ENCODE measurements around the gene PACSIN1.

Gene PACSIN1

GRCh38 chr6:34565722-34566137 is 99.9 kb downstream of the PACSIN1 start:
- DNase-seq = no peak

DNA sequence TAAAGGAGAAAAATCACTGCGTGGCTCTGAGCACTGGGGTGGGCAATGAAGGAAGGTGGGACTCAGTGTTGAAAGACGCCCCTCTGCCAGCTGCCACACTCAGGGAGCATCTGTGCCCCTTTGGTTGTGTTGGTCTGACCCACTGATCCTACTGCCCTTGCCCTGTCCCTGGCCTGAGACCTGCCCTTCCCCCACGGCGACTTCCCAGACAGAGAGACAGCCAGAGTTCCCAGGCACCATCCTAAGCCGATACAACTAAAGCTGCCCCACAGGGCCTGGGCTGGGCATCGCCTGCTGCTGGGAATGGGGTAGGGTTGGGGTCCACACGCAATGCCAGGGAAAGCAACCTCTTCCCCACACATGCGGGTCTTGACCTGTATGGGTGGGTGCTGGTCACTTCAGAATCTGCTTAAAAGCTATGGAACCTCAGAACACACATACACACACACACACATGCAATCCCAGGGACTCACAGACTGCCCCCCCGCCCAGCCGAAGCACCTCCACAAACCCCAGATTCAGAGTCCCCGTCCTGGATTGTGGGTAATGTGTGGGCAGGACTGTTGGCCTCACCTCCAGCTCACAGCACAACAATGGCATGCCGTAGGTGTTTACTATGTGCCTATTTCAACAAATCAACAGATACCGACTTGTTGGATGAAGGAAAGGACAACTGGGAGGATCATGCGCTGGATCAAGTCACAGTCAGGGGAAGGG is 101.1 kb downstream of the PACSIN1 start:
- no peak for DNase-seq

GRCh38 chr6:34568341-34569201 is 102.7 kb downstream of the PACSIN1 start:
- DNase-seq = no peak

DNA sequence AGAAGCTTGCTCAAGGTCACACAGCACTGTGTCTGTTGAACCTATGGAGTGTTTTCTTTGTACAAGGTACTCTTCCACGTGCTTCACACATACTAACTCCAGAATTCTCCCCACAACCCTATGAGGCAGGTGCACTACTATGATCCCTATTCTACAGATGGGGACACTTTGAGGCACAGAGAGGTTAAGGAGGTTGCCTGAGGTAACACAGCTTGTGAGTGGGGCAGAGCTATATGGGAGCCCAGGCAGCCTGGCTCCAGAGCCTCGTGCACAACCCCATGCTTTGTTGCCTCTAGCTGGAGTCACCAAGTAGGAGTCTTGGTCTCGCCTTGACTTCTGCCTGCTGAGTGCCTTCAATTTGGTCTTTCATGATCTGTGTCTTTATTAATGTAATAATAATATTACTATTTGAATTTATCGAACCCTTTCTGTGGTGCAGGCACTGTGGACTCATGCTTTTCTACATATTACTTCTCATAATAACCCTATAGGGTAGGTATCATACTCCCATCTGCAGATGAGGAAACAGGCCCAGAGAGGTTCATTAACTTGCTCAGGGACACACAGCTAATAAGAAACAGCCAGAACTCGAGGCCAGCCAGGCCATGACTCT is 103.6 kb downstream of the PACSIN1 start:
- no peak for DNase-seq

DNA sequence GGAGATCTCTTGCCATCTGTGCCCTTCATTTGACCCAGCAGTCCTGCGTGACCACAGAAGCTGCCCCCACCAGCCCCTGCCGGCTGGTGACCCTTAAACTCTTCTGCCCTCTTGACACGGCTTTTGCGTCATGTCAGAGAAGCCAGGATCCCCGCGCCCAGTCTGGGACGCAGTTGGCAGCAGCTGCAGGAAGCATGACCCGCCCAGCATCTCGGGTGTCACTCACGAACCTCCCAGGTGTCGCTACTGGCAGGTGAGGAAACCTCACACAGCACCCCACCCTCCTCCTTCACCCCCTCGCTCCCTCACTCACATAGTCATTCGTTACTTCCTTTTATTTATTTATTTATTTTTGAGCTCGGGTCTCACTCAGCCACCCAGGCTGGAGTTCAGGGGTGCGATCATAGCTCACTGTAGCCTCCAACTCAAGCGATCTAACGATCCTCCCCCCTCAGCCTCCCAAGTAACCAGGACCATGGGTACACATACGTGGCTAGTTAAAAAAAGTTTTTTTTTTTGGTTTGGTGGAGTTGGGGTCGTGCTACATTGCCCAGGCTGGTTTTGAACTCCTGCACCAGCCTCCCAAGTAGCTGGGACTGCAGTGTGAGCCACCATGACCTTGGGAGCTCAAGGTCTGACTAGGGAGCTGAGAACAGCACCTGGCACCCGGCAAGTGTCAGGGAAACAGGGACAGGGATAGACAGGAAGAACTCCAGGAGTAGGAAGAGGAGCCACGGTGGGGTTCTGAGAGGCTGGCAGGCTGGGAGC is 104.4 kb downstream of the PACSIN1 start:
- no peak for DNase-seq

- DNase-seq = no peak
Observed at GRCh38 chr6:34571388-34571787, 105.5 kb downstream of the PACSIN1 start.

DNA sequence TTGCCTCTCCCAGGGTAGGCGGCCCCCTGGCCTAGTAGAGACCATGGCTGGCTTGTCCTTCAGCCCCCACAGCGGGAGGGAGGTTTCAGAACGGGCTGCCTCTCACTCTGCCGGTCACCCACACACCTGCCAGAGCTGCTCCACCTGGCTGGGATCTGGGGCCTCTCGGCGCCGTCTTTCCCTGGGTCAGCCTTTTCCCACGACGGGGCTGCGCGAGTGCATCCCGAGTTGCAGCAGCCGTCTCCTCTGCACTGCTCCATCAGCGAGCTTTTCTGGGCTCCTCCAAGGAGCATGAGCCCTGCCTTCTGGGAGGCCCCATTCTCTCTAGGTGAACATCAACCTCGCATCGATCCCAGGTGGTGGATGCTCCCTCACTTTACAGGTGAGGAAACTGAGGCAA is 106.1 kb downstream of the PACSIN1 start:
- DNase-seq = no peak

GRCh38 chr6:34572585-34572984 is 106.7 kb downstream of the PACSIN1 start:
- no peak for DNase-seq

DNA sequence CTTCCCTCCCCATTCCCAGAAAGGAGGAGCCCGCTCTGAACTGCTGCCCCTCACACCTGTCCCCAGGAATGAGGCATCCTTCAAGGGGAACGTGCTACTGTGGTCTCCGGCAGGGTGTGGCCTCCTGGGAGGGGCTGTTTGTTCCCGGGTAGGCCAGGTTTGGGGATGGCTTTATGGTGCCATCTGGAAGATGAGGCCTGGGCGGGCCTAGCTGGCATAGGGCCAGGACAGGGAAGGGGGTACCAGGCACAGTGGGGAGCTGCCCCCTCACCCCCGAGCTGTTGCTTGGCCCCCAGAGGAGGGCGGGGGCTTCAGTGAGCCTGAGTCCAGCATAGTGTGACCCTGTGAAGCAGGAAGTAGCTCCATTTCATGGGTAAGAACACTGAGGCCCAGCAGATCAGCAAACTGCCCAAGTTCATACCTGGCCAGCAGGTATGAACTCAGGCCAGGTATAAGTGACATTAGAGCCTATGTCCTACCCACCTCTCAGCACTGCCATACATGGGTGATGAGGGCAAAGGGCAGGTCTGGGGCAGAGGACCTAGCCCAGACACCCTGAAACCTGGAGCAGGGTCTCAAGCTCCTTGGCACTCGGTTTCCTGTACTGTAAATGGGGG is 107.8 kb downstream of the PACSIN1 start:
- no peak for DNase-seq

DNA sequence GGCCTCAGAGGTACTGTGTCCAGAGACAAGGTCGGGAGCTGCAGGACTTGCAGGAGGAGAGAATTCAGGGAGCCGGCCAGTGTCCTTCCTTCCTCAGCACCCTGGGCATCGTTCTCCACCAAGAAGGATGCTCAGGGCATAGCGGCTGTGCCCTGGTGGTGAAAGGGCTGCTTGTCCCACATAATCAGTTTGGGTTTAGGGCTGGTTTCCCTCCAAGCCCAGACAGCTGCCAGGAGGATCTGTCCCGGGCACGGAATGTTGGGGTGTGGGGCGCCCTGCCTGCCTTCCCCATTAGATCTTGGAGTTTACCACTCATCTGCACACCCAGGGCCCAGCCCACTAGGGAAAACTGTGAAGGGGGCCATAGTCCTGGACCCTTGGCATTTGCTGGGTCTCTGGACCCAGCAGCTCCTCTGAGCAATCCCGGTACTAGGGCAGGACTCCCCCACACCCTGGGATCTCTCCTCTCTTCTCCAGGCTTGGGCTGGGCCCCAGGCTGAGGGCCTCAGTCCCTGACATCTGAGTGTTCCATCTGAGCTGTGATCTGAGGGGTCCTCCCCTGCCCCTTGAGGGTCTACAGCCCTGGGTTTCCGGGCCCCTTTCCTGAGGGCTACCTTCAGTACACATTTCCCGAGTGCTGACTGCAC is 108.9 kb downstream of the PACSIN1 start:
- DNase-seq = no peak

DNA sequence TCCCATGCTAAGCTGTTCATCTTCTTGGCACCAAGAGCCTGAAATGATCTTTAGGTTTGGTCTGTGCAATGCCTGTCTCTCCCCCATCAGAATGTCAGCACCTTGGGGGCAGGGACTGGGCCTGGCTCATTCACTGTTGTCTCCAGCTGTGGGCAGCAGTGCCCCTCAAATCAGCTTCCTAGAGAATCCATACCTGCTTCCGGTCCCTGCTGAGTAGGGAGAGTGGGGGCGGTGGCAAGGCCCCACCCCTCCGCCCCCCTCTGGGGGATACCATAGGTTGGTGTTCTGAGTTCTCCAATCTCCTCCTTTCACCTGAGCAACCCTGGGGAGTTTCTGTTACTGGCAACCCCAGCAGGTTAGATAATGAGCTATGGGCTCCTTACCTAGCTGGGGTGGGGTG is 109.5 kb downstream of the PACSIN1 start:
- DNase-seq = no peak

GRCh38 chr6:34576286-34576955 is 110.5 kb downstream of the PACSIN1 start:
- no peak for DNase-seq

DNA sequence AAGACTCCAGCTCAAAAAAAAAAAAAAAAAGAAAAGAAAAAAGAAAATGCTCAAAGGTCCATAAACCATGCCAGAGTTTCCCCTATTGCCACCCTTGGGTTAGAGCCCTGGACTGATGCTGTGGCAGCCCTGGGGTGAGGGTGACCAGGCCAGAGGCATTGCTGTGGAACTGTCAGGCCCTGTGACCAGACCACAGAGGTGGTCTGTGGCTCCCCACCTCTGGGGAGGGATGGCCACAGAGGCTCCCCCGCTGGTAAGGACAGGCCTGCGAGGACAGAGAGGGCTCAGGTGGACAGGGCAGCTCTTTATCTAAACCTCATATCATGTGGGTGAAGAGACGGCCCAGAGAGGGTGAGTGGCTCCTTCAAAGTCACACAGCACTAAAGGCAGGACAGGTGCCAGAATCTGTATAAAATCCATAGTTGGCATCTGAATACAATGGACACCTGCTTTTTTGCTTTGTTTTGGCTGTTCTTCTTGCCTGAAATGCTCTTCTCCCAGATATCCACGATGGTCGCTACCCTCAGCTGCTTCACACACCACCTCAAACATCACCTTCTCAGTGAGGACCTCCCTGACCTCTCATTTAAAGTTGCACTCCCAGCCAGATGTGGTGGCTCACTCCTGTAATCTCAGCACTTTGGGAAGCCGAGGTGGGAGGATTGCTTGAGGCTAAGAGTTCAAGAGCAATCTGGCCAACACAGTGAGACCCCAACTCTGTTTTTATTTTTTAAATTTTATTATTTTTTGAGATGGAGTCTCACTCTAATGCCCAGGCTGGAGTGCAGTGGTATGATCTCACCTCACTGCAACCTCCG is 112.8 kb downstream of the PACSIN1 start:
- DNase-seq = no peak

DNA sequence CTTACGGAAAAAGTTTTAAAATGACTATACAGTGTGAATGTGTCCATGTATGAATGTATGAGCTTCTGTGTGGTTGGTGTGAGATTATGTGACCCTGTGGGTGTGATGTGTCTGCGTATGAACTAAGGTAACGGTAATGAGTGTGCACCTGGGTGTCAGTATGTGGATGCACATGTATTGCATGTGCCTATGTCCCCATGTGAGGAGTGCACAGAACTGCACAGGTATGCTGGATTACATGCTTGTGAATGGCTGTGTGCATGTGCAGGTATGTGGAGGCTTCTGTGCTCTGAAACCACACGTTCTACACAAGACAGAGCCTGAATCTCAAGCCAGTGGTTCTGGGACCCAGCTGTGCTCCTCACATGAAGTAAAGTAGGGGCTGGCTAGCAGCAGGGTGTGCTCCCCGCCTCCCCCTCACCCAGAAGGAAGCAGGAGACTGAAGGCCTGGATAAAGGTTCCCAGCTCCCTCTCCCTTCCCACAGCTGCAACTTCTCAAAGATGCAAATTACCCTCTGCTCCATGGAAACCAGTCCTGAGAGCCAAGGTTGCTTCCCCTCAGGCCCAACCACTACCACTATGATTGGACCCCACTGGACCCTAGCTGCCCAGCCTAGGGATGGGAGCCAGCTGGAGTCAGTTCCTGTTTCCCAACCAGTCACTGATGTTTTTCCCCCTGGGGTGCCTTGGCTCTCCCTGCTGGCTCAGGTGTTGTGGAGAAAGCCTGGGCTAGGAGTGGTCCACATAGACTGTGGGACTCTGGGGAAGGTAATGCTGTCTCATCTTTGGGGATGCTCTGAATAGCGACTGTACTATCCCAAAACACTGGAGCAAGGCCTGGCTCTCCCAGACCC is 115.1 kb downstream of the PACSIN1 start:
- DNase-seq = no peak

GRCh38 chr6:34581561-34581920 is 115.7 kb downstream of the PACSIN1 start:
- DNase-seq = no peak

DNA sequence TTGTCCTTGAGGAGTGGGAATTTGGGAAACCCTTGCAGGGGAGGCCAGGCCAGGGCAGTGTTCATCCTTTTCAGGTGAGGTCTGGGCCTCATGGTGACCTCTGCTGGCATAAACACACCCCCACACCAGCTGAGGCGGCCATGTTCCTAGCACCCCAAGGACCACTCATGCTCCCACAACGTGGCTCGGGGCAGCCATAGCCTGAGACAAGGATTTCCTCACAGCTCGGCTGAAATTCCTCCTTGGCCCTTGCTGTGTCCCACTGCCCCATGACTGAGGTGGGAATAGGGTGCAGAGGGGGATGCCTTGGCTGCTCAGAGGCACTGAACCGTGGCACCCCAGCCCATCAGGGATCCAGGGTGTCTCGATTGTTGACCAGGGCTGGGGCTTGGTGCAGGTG is 117.6 kb downstream of the PACSIN1 start:
- no peak for DNase-seq

DNA sequence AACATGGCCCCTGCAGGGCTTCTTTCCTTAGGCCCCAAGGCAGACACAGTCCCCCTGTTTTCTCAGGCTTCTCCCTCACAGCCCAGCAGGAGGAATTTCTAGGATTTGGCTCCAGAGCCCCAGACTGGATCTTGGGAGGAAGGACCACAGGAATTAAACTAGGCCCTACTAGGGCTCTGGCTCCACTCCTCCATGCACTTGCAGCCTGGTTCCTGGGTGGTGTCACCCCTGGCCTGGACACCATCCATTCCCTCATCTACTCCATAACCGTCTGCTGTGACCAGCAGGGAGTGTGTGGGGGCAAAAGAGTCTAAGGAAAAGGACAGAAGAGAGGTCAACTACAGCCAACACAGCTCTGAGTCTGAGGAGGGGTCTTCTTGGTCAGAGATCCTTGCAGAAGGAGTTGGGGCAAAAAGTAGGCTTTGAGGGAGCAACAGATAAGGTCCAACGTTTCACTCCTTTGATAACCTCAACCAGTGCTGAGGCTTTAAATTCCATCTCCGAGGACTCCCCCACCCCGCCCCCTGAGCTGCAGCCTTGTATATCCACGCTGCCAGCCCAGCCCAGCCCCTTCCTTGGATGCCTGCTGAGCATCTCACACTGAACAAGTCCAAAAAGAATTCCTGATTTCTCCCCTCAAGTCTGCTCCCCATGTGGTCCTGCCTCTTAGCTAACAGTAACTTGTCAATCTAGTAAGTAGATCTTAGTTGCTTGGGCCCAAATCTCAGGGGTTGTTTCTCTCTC is 118.2 kb downstream of the PACSIN1 start:
- DNase-seq = no peak

GRCh38 chr6:34584694-34585093 is 118.8 kb downstream of the PACSIN1 start:
- DNase-seq = no peak
